GM12892 (cell line): ENCODE measurements around the gene CEACAM20.

Experiments
- POLR2A ChIP-seq: IDR thresholded peaks from 2 replicates; pipeline ENCODE4 v1.6.1; 2011; ENCODE audit warnings: low read depth, low read length, control low read depth
- POLR2AphosphoS5 ChIP-seq: IDR thresholded peaks from 2 replicates; pipeline ENCODE4 v1.6.1; 2011; ENCODE audit warnings: low read depth, low read length, control low read depth
- TAF1 ChIP-seq: IDR thresholded peaks from 2 replicates; pipeline ENCODE4 v1.6.1; 2011; ENCODE audit warnings: low read depth, mild to moderate bottlenecking, control low read depth, low read length, borderline replicate concordance

- TF ChIP-seq POLR2A (no peak), POLR2AphosphoS5 (no peak), TAF1 (no peak)
Measured at GRCh38 chr19:44571830-44572580, 42.5 kb upstream of the CEACAM20 start.
